HG03064 (cell line): Measurements from ENCODE around the gene DCUN1D2.
"Not testable (repeated sequence)": the region's sequence is repeated elsewhere in the genome, so short reads cannot be mapped to it uniquely, and the experiment has no call there.

Experiments
- ATAC-seq: cut with Tn5 transposase; IDR thresholded peaks from one replicate; pipeline ENCODE4 v1.9.1; 2021; ENCODE audit warnings: low read depth; ENCODE audit not compliant: unreplicated experiment

Gene DCUN1D2

DNA sequence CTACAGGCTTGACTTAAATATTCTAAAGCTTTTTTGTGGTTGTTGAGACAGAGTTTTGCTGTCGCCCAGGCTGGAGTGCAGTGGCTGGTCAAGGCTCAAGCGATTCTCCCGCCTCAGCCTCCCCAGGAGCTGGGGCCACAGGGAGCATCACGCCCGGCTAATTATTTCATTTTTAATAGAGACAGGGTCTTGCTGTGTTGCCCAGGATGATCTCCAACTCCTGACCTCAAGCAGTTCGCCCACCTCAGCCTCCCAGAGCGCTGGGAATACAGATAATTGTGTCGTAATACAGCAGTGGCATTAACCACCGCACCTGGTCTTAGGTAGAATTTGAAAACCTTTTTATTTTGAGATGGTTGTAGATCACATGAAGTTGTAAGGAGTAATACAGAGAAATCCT lies 1.5 kb upstream of the DCUN1D2 start:
- no peak for ATAC-seq

DNA sequence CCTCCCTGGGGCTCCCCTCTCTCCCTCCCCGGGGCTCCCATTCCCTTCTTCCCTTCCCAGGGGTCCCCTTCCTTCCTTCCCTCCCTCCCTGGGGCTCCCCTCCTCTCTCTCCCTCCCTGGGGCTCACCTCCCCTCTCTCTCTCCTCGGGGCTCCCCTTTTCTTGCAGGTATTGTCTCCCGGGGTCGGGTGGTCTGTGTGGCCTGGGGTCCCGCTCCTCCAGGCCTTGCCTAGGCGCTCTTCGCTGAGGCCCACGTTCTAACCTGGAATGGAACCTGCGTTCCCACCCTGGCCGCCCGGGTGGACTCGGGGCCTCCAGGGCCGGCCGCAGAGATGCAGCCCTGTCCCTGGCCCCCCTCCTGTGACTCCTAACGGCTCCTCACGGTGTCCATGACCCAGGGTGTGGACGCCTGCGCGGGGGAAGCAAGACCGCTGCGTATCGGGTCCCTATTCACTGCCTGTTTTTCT lies 940 bp upstream of the DCUN1D2 start:
- ATAC-seq, result no peak

DNA sequence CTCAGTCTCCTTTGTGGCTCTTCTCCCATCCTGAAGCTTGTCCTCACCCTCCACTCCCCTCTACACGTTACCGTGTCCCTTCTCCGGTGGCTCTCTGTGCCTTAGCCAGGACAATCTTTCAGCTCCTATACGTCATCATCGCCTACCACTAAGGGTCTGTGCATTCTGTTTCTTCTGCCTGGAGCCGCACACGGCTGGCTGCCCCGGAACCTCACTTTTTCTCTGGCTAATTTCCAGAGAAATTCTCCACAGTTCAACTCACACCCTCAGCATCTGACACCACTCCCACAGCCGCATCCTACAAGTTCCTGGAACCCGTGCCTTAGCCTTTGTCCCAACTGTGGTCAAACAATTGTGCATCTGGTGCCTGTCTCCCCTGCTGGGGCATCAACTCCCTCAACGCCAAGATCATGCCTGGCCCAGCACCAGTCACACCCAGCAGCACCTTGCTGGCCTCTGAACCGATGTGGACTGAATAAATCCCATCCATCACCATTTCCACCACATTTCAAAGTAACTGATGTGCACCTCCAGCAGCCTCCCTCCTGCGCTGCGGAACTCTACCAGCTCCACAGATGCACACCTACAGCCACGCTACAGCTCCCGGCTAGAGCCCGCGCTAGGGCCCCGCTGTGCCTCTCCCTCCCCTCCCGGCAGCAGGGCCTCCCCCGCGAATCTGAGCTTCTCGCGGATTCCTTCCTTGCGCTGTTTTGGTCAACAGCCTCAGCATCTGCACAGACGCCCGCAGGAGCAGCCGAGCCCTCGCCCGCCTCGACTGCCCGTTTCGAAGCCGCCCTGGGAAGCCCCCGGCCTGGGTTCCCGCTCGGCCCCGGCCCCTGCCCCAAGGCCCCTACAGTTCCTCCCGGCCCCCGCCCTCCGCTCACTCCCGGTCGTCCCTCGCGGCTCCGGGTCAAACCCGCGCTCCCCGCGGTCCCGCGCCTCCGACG lies 689 bp downstream of the DCUN1D2 start:
- peak; percentile 18 for ATAC-seq

DNA sequence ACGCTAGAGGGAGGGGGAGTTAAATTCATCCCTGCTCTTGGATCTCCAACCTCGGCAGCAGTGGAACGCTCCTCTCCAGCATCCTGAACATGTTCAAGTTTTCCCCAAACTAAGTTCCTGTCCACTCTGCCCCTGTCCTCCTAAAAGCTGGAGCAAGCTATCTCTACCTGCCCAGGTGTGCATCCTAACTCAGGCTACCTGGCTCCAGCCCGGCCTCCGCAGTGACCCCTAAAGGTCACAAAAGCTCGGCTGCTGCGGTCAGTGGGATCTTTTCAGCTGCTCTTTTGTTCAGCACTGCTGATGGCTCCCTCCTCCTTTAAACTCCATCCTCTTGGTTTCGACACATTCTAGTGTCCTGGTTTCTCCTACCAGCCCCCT lies 1.4 kb downstream of the DCUN1D2 start:
- ATAC-seq, result no peak

DNA sequence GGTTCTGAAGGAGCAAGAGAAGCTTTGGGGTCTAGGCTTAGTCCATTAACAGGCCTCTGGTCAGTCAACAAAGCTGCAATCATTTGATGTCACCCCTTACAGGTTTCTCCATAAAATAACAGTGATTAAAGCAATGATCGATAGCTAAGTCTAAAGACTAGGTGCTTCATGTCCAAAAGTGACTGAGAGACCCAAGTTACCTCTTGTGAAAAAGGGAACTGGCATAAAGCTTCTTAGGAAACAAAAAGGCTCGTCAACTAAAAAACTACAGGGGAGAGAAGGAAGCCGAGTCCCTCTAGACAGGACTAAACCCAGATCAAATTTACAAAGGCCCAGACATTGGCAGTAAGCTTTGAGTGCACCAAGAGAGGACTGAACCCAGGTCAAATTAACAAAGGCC lies 2.2 kb downstream of the DCUN1D2 start:
- no peak for ATAC-seq

DNA sequence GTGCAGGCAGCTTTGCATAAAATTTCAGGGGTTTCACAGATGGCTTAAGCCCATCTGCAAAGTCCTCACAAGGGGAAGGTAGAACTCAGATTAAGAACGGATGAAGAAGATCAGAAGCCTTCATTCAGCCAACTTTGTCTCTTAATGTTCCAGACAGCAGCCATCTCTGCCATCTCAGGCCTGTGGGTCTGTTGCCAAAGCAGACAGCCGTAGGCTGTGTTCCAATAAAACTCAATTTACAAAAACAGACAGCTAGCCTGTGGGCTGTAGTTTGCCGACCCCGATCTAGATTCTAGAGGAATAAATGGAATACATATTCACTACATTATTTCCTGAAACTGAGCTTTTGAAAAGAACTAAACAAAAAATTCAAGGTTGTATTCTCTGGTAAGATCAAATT lies 3.8 kb downstream of the DCUN1D2 start:
- no peak for ATAC-seq

DNA sequence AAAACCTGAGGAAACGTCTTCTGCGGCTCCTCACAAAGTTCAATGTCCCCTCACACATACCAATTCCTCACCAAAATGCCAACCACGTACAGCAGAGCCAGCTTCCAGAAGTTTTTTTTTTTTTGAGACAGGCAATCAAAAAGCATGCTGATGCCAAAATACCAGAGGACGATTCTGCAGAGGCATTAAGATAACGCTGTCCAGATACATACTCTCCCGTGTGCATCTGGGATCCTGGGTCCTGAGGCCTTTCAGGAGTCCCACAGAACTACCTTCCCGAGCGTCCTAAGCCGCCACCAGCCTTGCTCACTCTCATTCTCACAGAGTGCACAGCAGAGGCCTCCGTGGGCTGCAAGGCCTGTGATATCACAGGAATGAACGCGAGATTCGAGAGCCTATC lies 5.0 kb downstream of the DCUN1D2 start:
- no peak for ATAC-seq

DNA sequence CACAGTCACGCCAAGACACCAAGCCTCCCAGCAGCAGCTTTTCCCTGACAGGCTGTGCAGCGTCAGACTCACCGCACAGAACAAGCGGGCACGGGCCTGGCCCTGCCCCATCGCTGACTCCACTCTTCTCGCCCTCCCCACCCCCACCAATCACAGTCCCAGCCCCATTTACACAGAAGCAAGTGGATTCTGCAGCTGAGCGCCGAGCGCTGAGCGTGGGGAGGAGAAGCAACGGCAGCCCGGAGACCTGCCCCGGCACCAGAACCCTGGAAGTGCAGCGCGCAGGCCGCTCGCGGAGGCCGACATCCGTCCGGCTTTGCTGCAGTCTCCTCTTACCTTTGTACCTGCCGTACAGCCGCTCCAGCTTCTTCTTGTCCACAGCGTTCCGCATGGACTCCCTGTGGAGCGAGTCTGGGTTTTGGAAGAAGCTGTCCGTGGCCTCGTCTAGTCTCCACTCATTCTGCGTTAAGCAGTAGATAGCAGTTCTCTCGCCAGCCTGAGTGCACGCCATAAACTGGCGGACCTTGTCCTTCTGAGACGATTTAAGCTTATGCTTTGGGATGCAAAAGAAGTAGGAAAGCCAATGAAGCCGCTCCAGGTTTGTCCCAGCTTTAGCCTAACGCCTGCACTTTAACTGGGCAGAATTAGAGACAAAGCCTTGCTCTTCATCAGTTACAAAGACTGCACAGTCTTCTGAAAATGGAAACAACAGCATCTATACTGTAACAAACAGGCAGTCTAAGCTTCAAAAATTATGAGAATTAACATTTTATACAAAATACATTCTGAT lies 6.8 kb downstream of the DCUN1D2 start:
- no peak for ATAC-seq

DNA sequence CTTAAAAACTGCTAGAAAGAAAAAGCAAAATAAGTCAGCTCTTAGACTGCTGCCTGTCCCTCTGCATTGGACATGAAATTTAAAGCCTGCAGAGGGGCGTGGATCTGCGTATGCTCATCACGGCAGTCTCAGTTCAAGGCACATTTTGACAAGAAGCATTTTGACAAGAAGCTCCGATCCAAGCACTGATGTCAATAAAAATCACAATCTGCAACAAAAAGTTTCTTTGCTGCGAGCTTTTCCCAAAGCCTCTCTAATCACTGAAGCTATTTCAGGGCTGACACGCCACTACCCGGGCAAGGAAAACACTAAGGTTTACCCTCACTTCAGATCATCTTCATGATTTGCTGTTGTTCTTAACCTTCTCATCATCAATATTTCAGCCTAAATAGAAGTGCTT lies 7.4 kb downstream of the DCUN1D2 start:
- no peak for ATAC-seq

DNA sequence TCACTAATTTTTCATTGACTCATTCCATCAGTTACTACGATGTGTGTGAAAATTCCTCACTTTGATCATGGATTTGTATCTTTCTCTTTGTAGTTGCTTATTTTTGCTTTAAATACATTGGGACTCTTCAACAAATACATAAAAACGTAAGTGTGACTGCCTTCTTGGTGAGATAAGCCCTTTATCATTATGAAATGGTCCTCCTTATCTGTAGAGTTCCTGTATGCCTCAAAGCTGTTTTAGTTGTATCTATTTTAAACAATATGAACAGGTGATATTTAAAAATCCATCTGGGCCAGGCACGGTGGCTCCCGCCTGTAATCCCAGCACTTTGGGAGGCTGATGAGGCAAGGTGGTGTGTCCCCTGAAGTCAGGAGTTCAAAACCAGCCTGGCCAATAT lies 11.3 kb downstream of the DCUN1D2 start:
- no peak for ATAC-seq

DNA sequence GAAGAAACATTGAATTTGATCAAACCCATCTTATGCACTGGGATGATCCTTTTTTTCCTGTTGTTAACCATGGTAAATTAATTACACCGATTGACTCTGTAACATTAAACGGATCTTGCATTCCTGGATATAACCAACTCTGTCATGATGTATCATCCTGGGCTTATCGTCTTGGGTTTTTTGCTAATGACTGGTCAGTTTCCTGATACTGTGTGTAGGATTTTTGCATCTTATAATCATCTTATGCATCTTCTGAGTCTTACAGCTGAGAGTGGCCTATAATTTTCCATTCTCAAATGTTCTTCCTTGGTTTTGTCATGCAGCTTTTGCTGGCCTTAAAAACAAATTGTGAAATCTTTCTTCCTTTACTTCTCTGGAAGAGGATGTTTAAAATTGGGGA lies 12.8 kb downstream of the DCUN1D2 start:
- ATAC-seq, result no peak

DNA sequence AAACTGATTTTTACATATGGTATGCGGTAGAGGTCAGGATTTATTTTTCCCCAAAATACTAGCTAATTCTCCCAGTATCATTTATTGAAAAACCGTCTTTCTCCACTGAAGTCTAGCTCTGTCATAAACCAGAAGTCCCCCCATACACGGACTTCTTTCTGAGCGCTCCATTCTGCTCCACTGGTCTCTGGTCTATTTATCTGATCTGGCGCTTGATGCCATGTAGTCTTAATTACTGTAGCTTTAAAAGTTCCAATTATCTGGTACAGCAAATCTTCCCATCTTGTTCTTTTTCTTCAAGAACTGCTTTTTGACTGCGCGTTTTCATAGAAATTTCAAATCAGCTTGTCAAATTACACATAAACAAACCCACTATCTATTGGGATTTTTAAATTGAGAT lies 13.7 kb downstream of the DCUN1D2 start:
- ATAC-seq, result no peak

DNA sequence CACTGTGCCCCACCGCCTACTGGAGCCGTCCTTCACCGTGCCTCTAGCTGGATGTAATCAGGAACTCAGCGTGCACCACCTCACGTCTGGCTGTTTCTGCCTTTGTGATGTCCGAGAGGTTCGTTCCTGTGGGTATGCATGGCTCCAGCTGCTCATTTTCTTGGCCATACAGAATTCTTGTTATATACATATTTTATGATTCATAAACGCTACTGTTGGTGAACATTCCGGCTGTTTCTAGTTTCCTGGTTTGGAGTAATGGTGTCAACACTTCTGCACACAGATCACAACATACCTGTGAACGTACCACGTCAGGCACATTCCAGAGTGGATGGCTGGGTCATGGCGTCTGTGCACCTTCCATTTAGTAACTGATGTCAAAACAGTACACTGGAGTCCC lies 14.6 kb downstream of the DCUN1D2 start:
- ATAC-seq, result no peak

DNA sequence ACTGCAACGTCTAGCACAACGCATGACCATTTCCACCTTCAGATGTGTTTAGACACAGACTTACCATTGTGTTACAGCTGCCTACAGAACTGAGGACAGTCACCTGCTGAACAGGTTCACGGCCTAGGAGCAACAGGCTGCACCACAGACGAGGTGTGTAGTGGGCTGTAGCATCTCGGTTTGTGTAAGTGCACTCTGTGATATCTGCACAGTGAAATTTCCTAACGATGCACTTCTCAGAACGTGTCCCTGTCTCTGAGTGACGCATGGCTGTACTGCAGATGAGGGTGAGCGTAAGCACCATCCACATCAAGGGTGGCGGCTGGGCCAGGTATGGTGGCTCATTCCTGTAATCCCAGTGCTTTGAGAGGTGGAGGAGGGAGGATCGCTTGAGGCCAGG lies 15.2 kb downstream of the DCUN1D2 start:
- no peak for ATAC-seq

DNA sequence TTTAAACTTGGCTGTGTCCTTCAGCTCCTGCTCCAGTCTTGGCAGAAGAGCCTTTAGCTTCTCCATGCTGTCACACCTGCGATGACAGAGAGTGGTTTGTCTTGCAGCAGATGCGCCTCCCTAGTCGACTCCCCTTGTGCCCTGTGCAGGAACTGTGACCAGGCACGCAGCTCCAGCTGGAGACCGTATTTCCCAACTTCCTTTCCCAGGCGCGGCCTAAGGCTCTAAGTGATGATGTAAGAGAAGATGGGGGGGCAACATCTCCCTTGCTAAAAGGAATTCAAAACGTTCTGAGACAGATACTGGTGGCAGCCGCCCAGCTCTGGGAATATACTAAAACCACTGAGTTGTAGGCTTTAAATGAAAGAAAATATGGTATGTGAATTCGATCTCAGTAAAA lies 16.3 kb downstream of the DCUN1D2 start:
- no peak for ATAC-seq

DNA sequence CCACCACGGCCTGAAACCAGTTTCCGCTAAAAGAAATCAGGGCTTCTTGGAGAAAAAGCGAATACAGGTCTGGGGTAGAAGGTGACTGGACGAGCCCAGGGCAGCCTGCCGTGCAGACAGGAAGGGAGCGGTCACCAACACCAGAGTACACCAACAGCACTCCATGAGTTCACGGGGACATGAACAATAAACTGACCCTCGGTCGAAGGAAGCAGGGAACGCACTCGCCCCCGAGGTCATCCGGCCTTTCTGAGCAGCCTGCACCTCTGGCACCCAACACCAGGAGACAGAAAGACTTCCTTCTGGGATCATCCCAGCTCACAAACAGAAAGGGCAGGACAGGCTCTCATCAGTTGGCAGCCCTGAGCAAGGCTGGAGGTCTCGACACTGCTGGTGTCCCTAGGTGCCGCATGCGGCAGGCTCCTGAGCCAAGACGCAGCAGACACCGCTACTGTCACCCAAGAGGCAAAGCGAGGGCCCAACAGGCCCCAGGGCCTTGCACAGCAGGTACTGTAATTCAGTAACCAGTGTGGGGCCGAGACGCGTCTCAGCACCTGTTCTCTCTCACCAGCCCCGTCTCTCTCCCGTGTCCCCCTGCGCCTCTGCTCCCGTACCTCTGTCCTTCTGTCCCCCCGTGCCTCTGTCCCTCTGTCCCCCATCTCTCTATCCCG lies 18.0 kb downstream of the DCUN1D2 start:
- ATAC-seq, result no peak

DNA sequence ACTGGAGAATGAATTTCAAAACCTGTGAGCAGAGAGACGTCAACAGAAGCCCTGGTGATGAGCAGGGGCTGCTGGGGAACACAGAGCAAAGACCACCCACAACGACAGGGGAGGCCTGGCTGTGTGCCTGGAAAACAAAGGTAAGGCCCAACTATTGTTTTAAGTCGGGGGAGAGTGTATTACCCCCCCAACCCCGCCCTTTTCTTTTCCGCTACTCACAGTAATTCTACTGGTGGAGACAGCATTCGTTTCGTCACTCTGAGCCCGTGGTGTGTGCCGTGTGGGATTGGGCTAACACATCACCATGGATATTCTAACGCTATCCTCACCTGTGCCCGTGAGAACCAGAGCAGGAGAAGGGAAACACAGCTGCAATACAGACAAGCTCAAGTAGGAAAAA lies 18.7 kb downstream of the DCUN1D2 start:
- no peak for ATAC-seq

DNA sequence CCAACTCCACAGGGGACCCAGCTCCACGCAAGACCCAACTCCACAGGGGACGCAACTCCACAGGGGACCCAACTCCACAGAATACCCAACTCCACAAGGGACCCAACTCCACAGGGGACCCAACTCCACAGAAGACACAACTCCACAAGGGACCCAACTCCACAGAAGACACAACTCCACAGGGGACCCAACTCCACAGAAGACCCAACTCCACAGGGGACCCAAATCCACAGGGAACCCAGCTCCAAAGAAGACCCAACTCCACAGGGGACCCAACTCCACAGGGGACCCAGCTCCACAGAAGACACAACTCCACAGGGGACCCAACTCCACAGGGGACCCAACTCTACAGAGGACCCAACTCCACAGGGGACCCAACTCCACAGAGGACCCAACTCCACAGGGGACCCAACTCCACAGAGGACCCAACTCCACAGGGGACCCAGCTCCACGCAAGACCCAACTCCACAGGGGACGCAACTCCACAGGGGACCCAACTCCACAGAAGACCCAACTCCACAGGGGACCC lies 19.8 kb downstream of the DCUN1D2 start:
- not testable (repeated sequence) for ATAC-seq

DNA sequence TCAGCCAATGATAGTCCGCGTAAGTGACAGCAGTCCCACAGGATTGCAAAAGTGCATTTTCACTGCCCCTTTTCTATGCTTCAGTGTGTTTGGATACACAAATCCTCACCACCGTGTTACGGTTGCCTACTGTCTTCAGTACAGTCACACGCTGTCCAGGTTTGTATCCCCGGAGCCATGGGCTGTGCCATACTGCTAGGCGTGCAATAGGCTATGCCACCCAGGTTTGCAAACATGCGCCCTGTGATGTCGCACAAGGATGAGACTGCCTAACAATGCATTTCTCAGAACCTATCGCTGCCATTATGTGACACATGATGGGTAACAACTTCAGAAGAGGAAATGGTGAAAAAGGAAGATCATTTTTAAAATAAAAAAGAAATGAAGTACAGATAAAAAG lies 20.4 kb downstream of the DCUN1D2 start:
- no peak for ATAC-seq

DNA sequence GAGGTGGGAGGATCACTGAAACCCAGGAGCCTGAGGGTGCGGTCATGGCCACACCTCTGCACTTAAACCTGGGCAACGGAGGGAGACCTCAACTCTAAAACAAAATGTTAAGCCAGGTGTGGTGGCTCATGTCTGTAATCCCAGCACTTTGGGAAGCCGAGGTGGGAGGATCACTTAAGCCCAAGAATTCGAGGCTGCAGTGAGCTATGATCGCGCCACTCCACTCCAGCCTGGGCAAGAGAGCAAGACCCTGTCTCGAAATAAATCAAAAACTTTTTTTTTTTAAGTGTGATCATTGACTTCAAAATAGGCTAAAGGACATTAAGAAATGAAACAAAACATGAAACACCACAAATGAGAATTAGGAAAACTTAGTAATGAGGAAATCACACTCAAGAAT lies 20.9 kb downstream of the DCUN1D2 start:
- no peak for ATAC-seq
